Stimulated activated CD4-positive, alpha-beta T cell treated with anti-CD3 and anti-CD28 coated beads, Interleukin-15, amount 100 ng/mL, for 24 hours (primary cell): ENCODE results near the gene MCTP1.
A peak's percentile ranks its signal among the peaks of the same experiment; 100 is the strongest.
"Not testable (repeated sequence)": the region's sequence is repeated elsewhere in the genome, so short reads cannot be mapped to it uniquely, and the experiment has no call there.

Source experiments
- DNase-seq: peaks from one replicate; pipeline ENCODE4 v3.0.0-alpha.2; 2020

The MCTP1 gene

GRCh38 chr5:94855543-94855942 is 429.4 kb downstream of the MCTP1 start:
- DNase-seq = no peak

DNA sequence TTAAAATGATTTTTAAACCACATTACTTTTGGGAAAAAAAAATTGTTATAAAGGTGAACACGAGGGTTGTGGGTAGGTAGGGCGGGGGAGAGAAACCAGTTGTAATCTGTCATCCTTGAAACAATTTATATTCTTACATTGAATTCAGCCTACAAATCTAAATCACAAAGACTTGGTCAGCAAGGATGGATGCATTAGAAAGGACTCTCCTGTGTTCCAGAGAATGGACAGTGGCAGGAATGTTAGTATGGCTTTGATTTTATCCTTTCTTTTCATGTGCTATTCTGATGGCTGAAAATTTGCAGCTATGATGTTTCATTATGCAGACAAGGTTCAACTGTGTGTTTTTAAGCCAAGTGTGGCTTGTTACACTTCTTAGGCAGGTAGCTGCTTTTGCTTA is 431.8 kb downstream of the MCTP1 start:
- no peak for DNase-seq

DNA sequence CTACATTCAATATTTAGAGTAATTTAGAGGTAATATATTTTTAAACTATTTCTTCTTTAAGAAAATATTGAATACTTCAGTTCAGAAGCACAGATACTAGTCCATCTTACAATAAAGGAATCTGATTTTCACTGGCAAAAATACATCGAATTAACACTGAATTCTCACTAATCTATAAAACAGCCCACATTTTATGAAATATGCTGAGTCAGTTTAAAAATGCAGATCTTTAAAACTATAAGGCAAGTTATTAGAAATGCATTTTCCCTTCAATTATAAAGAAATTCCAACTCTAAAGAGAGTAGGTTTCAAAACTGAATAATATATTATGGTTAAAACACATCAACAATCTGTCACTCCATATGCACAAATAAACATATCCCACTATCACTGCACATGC is 433.9 kb downstream of the MCTP1 start:
- DNase-seq = no peak

DNA sequence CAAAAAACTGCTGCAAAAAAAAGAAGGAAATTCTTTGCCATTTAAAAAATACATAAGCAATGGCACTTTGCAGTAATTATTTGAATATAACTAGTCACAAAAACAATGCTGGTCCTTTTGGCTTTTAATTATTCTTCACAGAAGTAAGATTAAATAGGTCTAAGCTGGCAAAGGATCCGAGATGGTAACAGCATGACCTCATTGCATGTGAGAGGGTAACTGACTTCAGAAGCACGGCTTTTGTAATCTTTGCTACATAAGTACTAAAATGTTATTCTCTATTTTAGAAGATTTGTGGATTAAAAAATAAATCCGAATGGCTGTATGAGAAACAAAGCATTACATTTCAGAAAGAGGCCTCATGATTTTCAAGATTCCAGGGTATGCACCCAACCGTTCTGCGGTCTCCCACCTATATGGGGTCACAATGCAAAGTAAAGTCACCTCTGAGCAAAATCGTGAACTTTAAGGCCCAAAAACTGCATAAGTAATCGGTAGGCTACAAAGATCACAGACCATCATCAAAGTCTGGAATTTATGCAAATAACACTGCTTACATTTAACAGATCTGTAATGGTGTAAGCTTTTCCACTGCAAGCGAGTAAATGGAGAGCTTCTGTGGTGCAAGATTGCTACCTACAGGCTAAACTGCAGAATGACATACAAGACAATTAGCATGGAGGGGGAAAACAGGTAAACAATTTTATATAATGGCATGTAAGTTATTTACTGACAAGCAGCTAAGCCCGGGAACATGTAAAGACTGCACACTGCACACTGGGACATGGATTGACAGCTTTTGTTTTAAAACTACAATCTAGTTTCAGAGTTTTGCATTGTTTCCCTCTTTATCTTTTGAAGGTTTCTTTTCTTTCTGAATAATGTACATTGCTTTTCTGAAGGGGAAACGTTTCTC is 434.8 kb downstream of the MCTP1 start:
- DNase-seq = peak; percentile 16

DNA sequence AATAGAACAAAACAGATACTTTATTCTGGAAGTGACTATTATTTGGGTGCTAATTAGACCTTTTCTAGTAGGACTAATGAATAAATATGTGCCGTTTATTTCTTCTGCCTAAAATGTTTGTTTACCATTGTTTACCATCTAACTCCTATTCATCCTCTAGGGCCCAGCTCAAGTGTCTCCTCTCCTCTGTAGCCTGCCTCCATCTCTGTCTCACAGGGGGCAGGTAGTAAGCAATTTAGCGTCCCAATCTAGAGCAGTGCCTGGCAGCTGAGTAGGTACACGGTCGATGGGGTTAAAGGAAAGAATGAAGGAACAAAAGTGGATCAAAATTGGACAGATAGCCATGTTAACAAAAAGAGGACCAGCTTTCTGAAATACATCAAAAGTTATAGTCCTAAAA is 435.6 kb downstream of the MCTP1 start:
- DNase-seq = no peak

DNA sequence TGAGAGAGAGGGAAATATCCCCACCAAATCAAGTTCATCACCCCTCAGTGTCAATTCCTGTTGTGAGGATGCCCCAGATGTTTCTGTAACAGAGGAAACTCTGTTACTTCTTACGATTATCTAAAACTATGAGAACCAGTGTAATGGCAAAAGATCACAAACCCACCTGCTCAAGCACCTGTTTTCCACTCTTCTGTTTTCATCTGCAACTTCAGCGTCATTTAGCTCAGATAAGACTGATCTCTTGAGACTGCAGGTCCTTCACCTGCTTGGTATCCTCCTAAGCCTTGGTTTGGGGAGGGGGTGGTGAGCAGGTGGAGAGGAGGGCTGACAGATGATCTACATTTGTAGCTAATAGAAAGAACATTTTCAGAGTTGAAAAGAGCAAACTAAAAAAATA is 437.2 kb downstream of the MCTP1 start:
- no peak for DNase-seq

DNA sequence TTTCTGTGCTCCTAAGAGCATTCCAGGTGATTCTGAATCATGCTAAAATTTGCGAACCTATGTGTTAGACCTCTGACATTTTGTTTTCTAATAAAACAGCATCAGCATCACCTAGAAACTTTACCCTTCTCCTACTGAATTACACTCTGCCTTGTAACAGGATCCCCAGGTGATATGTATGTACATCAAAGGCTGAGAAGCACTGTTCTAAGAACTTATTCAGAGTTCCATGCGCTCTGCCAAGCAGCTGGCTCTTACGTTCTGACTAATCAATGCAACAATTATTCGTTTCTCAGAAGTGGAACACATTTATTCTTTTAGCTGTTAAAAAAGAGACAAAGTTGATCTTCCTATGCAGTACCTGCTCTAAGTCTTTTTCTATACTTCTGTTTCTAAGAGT is 437.9 kb downstream of the MCTP1 start:
- DNase-seq = no peak

GRCh38 chr5:94845696-94846095 is 439.2 kb downstream of the MCTP1 start:
- not testable (repeated sequence) for DNase-seq

DNA sequence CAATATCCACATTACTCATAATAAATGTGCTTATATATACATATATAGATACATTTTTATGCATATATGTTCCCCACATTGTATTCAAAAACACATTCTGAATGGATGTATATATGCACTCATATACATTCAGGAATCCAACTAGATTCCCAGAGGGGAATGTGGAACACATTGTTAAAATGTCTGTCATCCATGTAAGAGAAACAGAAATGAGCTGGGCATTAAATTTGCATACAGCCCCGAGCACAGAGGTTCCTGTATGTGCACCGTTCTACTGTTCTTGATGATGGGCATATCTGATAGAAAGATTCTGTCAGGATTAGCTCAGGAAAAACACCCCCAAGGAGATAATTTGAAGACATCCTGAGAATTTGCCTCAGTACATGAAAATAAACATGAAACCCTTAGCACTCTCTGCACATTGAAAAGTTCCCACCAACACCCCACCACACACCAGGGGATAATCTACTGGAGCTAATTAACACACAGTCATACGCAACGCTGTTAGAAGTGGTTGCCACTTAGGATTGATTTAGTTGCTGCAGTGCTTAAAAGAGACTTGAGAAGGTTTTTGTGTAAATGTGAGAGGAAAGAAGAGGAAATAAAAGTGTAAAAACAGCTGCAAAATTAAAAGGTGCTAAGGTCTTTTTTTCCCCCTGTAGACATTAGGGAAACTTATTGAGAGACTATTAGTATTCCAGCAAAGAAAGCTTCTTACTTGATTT is 443.1 kb downstream of the MCTP1 start:
- no peak for DNase-seq

- DNase-seq = no peak
These were observed 451.0 kb downstream of the MCTP1 start for GRCh38 chr5:94833851-94834250.

DNA sequence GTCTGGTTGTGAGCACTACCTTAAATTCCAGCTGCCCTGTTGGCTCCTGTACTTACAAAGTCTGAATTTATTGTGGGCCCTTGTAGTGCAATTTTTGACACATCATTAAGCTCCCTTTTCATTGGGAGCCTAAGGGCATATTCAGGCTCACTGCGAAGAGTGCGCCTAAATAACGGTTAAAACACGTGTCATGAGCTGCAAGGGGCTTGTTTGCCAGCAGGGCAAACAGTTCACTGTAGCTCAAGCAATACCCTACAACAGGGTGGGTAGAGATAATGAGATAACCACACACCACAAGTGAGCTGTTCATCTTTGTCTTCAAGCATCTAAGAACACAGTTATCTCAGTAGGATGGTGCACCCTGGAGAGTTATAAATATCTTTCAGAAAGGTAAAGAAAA is 452.2 kb downstream of the MCTP1 start:
- no peak for DNase-seq

- no peak for DNase-seq
These were observed 454.4 kb downstream of the MCTP1 start for GRCh38 chr5:94830520-94830919.

GRCh38 chr5:94828222-94828621 is 456.7 kb downstream of the MCTP1 start:
- not testable (repeated sequence) for DNase-seq

DNA sequence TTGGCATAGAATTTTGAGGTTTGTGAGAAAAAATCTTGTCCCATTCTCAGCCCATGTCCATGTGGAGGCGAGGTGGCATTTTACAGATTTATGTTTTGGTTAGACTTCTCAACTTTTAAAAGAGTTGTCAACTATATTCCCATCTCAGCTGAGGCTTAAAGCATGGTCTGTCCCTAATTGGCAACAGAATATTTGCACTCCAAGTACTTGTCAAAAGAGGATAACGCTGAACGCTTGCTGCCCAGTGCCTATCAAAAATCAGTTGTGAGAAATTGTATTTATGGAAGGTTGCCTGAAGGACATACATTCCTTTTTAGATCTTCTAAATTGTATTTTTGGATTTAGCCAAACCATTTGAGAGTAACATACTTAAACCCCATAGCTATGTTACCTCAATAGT is 464.4 kb downstream of the MCTP1 start:
- no peak for DNase-seq

DNA sequence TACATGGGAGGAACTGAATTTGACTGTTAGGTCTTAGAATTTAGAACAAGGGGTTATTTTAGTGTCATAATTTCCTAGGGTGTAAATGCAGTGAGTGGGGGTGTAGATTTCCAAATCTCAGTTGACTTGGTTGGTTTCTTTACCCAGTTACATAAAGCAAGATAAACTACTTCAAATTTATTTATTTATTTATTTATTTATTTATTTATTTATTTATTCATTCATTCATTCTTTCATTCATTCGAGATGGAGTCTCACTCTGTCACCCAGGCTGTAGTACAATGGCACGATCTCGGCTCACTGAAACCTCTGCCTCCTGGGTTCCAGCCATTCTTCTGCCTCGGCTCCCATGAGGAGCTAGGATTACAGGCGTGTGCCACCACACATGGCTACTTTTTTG is 466.0 kb downstream of the MCTP1 start:
- no peak for DNase-seq

DNA sequence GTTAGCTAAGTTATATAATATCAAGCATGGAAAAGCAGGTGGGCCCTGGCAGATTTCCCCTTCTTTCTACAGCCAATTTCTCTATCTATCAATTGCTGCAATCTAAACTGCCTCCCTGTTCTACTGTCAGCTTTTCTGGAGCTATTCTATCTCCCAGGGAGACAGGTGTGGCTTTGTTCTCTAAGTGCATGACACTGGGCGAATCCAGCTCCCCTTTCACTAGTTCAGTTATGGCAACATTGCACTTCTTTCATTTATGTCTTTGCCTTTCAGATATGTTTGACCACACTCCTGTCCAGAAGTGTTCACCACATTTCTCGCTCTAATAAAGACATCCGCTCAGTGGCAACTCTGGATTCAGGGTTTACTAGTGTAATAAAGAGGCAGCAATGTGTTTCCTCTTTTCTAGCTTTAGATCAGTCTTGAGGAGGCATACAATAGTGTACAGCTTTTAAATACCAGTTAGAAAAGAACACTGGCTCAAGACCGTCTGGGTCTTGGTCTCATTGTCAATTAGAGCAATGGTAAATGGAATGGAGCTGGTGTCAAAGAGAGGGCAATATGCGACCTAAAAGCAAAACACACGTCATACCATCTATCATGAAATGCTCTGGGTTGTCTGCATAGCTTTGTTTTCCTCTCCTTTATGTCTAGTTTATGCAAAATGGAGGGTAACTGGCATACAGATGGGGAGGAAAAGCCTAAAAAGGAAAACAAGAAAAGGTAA is 469.4 kb downstream of the MCTP1 start:
- DNase-seq = no peak

GRCh38 chr5:94812232-94812631 is 472.7 kb downstream of the MCTP1 start:
- no peak for DNase-seq

DNA sequence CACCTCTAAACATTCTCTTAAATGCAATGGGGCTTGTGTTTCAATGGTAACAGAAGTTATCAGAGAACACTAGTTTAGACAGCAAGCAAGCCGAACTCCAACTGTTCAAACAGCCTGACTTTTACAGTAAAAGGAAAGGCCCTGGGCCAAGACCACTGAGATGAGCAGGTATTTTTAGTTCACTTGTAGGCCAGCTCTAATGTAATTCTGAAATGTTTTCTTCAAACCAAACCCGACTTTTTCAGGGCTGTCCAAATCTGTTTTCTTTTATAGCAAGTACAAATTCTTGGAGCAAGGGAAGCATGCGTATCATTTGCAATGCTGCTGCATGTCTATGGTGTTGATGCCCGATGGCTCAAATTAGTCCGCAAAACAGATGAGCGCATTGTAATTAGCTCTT is 473.6 kb downstream of the MCTP1 start:
- no peak for DNase-seq

DNA sequence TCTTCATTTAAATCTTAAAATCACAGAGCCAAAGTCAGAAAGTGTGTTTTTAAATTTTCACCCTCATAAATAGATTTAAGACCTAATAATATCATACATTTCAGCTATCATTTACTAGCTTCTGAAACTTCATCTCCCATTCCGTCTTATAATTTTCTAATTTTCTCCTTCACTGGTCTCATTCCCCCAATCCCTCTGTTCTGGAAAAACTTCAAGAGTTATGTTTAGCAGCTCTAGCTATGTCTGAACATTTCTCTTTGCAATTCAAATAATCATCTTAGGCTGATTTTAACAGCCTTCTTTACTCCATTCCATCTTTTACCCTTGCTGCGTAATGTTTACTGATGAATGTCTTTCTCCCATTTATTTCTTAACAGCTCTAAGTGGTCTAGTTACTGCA is 474.0 kb downstream of the MCTP1 start:
- no peak for DNase-seq

- no peak for DNase-seq
These were observed 474.6 kb downstream of the MCTP1 start for GRCh38 chr5:94810281-94810680.

DNA sequence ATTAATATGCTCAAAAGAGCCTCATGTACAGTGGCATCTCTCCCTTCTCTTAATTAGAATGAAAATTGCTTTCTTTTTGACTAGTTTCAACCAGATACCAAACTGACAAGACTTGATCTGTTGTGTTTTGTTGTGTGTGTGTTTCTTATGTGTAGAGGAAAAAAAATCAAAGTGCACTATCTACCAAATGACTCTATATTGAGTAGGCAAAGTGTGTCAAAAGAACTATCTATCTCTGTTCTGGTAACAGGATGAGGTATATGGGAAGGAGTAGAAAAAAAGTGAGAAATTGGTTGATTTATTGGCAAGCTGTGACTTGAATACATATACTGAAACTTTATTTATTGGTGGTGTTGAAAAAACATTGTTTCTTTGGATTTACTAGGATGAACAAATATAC is 476.4 kb downstream of the MCTP1 start:
- no peak for DNase-seq

DNA sequence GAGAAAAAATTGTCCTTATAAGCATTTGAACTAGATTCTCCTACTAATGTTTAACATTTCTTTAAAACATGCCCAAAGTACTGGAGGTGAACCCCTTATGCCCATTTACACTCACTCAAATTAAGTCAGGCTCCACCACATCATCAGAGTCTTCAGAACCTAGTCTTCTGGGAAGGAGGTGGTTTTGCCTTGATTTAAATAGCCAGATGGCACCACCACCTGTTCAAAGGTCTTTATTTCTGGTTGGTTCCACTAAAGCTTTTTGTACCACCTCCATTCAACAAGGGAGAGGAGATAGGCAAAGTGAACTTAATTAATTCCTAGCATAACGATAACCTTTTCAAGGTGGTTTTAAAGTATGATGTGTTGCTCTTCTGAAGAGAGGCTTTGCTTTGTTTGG is 476.9 kb downstream of the MCTP1 start:
- no peak for DNase-seq

GRCh38 chr5:94802450-94802849 is 482.4 kb downstream of the MCTP1 start:
- DNase-seq = no peak

DNA sequence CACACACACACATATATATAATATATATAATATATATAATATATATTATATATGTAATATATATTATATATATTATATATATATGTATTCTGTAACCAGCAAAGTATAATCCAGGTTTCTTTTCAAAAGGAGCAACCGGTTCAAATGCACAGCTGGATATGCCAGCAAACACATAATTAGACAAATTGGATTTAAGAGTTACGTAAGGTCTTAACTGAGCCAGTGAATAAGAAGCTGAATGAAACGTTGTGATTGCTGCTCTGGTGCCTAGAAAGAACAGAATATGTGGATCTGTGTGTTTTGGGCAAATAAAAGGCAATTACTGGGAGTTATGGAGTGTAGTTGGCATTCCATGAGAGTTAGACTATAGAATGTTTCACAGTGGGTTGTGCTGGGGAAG is 488.3 kb downstream of the MCTP1 start:
- DNase-seq = no peak
